Activated naive CD8-positive, alpha-beta T cell treated with anti-CD3 and anti-CD28 coated beads, Interleukin-2, amount 50 U/mL, for 16 hours (primary cell): ENCODE results near the gene AXDND1.

Source experiments
- DNase-seq: peaks from one replicate; pipeline ENCODE4 v3.0.0-alpha.2; 2020; ENCODE audit warnings: low read depth, low spot score

The AXDND1 gene

GRCh38 chr1:179558078-179558477 is 192.3 kb downstream of the AXDND1 start:
- no peak for DNase-seq

GRCh38 chr1:179575497-179576314 is 209.9 kb downstream of the AXDND1 start, which contains the start of gene NPHS2:
TSS of gene NPHS2 (minus strand) at chr1:179575948. CDS start at chr1:179575864, 84 bp downstream.
- DNase-seq, result no peak

- no peak for DNase-seq
Measured at GRCh38 chr1:179576509-179576908, 210.7 kb downstream of the AXDND1 start.

- DNase-seq, result no peak
Measured at GRCh38 chr1:179583771-179584320, 218.1 kb downstream of the AXDND1 start.

GRCh38 chr1:179586107-179586823 is 220.5 kb downstream of the AXDND1 start:
- DNase-seq, result no peak

GRCh38 chr1:179587336-179587735 is 221.6 kb downstream of the AXDND1 start:
- DNase-seq, result no peak

GRCh38 chr1:179588425-179589024 is 222.8 kb downstream of the AXDND1 start:
- DNase-seq, result no peak

- DNase-seq, result no peak
Measured at GRCh38 chr1:179589509-179589908, 223.7 kb downstream of the AXDND1 start.

- DNase-seq, result no peak
Measured at GRCh38 chr1:179590671-179591070, 224.9 kb downstream of the AXDND1 start.

GRCh38 chr1:179591253-179591591 is 225.5 kb downstream of the AXDND1 start:
- no peak for DNase-seq

- DNase-seq, result no peak
Measured at GRCh38 chr1:179591592-179592580, 226.1 kb downstream of the AXDND1 start, which contains the start of gene TDRD5. TSS of gene TDRD5 (plus strand) at chr1:179591832. CDS start at chr1:179592616, 784 bp downstream.

- no peak for DNase-seq
Measured at GRCh38 chr1:179598631-179599030, 232.9 kb downstream of the AXDND1 start.

GRCh38 chr1:179599623-179600249 is 234.0 kb downstream of the AXDND1 start:
- no peak for DNase-seq

- no peak for DNase-seq
Measured at GRCh38 chr1:179601093-179601492, 235.3 kb downstream of the AXDND1 start.
